ENCODE measurements around the gene UTP4. TPM values are rescaled to one million over a fixed set of nuclear protein-coding genes. Genes with fewer than 3 reads are reported as not detected.
A peak's percentile ranks its signal among the peaks of the same experiment; 100 is the strongest.

The UTP4 gene
- total RNA-seq, 1 experiment from 2014 or later = 125 TPM

DNA sequence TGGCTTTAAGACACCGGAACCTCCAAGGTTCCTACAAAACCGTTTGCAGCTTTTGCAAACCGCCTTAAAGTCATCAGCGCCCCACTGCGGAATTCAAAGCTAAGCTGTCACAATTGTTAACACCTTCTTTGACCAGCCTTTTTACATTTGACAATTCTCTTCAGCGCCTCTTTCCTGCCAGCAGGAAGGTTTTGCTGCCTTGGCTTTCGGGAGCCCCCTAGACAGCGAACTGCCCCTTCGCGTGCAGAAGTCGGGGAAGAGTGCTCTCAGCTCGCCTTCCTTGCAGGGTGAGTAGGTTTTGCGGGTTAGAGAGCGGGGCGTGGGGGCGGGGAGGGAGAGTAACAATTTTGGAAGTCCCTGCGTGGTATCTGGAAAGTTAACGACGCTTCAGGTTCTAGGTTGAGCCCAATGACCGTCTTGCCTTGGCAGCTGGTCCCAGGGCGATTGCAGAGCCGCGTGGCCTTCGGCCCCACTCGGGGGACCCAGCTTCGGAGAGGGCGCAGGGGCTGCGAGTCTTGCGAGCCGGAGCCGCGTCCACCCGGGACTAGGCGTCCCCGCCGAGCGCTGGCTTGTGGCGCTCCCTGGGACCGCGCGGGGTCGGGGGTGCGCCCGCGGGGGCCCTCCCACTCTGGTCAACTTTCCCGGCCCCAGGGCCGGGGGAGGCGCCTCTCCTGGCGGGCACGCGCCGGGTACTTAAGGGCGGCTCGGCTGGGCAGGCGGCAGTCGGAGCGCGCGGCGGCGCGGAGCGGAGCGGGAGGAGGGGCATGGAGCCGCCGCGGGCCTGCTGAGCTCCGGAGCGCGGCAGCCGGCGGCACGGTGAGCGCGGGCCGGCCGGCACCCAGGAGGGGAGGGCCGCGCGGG lies 26.7 kb upstream of the UTP4 start, which contains the start of gene HAS3 (continued):
- TF ChIP-seq, protein P1, sequence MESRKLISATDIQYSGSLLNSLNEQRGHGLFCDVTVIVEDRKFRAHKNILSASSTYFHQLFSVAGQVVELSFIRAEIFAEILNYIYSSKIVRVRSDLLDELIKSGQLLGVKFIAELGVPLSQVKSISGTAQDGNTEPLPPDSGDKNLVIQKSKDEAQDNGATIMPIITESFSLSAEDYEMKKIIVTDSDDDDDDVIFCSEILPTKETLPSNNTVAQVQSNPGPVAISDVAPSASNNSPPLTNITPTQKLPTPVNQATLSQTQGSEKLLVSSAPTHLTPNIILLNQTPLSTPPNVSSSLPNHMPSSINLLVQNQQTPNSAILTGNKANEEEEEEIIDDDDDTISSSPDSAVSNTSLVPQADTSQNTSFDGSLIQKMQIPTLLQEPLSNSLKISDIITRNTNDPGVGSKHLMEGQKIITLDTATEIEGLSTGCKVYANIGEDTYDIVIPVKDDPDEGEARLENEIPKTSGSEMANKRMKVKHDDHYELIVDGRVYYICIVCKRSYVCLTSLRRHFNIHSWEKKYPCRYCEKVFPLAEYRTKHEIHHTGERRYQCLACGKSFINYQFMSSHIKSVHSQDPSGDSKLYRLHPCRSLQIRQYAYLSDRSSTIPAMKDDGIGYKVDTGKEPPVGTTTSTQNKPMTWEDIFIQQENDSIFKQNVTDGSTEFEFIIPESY (IDR thresholded peaks at IDR 0.05; ENCODE audit: extremely low read depth, insufficient replicate concordance, low read length) = no peak
- no peak for TF ChIP-seq ZNF274 (IDR thresholded peaks at IDR 0.05; ENCODE audit: low read depth, low read length)
- TF ChIP-seq JUND (IDR thresholded peaks at IDR 0.05) = no peak

DNA sequence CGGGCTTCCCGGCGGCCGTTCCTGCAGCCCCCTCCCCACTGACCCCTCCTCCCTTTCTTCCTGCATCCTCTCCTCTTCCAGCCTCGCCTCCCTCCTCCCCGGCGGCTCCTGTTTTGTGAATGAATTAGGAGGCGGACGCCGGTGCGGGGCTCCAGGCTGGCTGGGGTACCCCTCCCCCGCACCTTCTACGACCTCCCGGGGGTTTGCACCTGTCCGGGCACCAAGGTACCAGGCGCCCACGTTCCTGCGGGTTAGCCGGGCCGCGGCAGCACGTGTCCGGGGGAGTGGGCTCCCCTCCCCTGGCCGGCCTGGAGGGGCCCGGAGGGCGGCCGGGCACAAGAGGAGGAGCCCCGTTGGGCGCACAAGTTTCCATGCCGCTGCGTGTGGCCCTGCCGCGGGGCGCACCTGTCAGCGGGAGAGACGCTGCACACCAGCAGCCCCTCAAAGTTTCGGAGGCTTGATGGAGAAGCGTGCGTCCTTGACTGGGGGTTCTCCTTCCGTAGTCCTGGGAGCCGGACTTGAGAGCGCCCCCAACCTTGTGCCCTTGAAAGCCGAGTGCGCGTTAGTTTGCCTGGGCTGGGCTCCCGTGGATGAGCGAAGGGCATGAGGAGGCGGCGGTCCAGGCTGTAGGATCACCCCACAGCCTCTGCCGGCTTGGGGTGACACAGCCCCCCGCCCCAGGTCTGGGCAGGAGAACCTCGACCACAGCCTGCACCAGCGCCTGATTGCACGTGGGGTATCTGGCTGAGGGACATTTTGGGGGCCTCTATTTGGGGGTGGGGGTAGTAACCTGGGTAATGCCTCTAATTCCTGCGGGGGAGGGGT lies 25.7 kb upstream of the UTP4 start:
- ChIA-PET POLR2A (interaction anchor here (0.9 to 2.0 kb wide), 10 partner anchors 15 to 183 kb away, joined by 3 to 21 read pairs (median 4); no protein-coding TSS in a partner anchor), CTCF (interaction anchor here (0.8 to 2.0 kb wide), 5 partner anchors 33 to 259 kb away, joined by 4 to 14 read pairs (median 4); no protein-coding TSS in a partner anchor), RAD21 (ENCODE audit: low non-redundant PET in 1 of 2, low total read pairs in 2 of 2, uncharacterized antibody in 2 of 2, unreplicated experiment in 2 of 2) (no interaction called here)
- Histone ChIP-seq H2AFZ (ENCODE audit: low read depth, low read length, poor library complexity, severe bottlenecking) (no peak overlapping the region), H3K4me2 (ENCODE audit: low read length) (peak overlapping the region; percentile 99), H3K9ac (ENCODE audit: low read length) (peak overlapping the region; percentile 91), H3K4me1 (ENCODE audit: control insufficient read depth in 1 of 2, insufficient read depth in 2 of 2, low read length in 2 of 2) (peaks cover 23 to 68% of the 10 kb centered on the region in 2 experiments), H3K27ac (ENCODE audit: low read depth, low read length) (peak overlapping the region; percentile 74), H3K36me3 (ENCODE audit: control insufficient read depth in 1 of 2, insufficient read depth in 2 of 2, low read length in 2 of 2) (peaks cover 22 to 30% of the 10 kb centered on the region in 2 experiments; a peak in 3 of 4 replicates), H4K20me1 (ENCODE audit: insufficient read depth) (peaks cover 13% of the 10 kb centered on the region; the same call in 1 of the 2 replicates), H3K9me3 (ENCODE audit: control insufficient read depth in 1 of 2, insufficient read depth in 1 of 2, low read depth in 1 of 2, low read length in 2 of 2) (no peaks in the 10 kb centered on the region), H3K79me2 (ENCODE audit: insufficient read depth, low read length) (peaks cover 59% of the 10 kb centered on the region), H3K4me3 (replicated peaks in 1 of 2; ENCODE audit: low read depth in 1 of 2, low read length in 2 of 2) (peak overlapping the region; percentile 81 to 90), H3K9me2 (ENCODE audit: insufficient read depth) (no peaks in the 10 kb centered on the region), H3K27me3 (ENCODE audit: insufficient read depth, low read length) (no peaks in the 10 kb centered on the region)
- ATAC-seq (peak; percentile 7), DNase-seq (ENCODE audit: low read depth, low spot score) (no peak)
- TSS peak; percentile 35 for BruUV-seq (replicated peaks)
- intact Hi-C loops (cut with micrococcal nuclease) = loop anchor here (5.0 kb wide), 2 partner anchors 184 to 259 kb away; no protein-coding TSS in a partner anchor
- no peak for TF ChIP-seq CEBPB (IDR thresholded peaks at IDR 0.05; ENCODE audit: low read depth)
- TF ChIP-seq POLR2AphosphoS5 (IDR thresholded peaks at IDR 0.05; ENCODE audit: low read depth, low read length) = no peak; the same call in 1 of the 2 replicates
- no peak for TF ChIP-seq EZH2phosphoT487 (IDR thresholded peaks at IDR 0.05; ENCODE audit: borderline replicate concordance)
- no peak for TF ChIP-seq CBX3 (IDR thresholded peaks at IDR 0.05; ENCODE audit: low read depth)
- TF ChIP-seq SIN3A (IDR thresholded peaks at IDR 0.05; ENCODE audit: low read depth) = peak; percentile 8; the same call in 1 of the 2 replicates
- TF ChIP-seq, protein P2, sequence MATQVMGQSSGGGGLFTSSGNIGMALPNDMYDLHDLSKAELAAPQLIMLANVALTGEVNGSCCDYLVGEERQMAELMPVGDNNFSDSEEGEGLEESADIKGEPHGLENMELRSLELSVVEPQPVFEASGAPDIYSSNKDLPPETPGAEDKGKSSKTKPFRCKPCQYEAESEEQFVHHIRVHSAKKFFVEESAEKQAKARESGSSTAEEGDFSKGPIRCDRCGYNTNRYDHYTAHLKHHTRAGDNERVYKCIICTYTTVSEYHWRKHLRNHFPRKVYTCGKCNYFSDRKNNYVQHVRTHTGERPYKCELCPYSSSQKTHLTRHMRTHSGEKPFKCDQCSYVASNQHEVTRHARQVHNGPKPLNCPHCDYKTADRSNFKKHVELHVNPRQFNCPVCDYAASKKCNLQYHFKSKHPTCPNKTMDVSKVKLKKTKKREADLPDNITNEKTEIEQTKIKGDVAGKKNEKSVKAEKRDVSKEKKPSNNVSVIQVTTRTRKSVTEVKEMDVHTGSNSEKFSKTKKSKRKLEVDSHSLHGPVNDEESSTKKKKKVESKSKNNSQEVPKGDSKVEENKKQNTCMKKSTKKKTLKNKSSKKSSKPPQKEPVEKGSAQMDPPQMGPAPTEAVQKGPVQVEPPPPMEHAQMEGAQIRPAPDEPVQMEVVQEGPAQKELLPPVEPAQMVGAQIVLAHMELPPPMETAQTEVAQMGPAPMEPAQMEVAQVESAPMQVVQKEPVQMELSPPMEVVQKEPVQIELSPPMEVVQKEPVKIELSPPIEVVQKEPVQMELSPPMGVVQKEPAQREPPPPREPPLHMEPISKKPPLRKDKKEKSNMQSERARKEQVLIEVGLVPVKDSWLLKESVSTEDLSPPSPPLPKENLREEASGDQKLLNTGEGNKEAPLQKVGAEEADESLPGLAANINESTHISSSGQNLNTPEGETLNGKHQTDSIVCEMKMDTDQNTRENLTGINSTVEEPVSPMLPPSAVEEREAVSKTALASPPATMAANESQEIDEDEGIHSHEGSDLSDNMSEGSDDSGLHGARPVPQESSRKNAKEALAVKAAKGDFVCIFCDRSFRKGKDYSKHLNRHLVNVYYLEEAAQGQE (IDR thresholded peaks at IDR 0.05; ENCODE audit: low read depth) = no peak
- TF ChIP-seq TCF7L2 (IDR thresholded peaks at IDR 0.05; ENCODE audit: borderline replicate concordance, extremely low read depth, insufficient read depth, insufficient read length) = no peak
- no peak for TF ChIP-seq EGR1 (IDR thresholded peaks at IDR 0.05; ENCODE audit: low read depth)
- TF ChIP-seq, protein P3, sequence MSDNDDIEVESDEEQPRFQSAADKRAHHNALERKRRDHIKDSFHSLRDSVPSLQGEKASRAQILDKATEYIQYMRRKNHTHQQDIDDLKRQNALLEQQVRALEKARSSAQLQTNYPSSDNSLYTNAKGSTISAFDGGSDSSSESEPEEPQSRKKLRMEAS (IDR thresholded peaks at IDR 0.05) = 0 out of 2 replicates have a peak, but pooled peaks have one; percentile 8
- no peak for TF ChIP-seq FOSL1 (IDR thresholded peaks at IDR 0.05; ENCODE audit: low read depth)
- TF ChIP-seq EZH2 (IDR thresholded peaks at IDR 0.05) = no peak
- no peak for TF ChIP-seq POLR2A (IDR thresholded peaks at IDR 0.05; ENCODE audit: borderline replicate concordance, extremely low read depth, insufficient read depth, insufficient read length)
- TF ChIP-seq RAD21 (IDR thresholded peaks at IDR 0.05; ENCODE audit: low read depth) = no peak
- no peak for TF ChIP-seq JUND (IDR thresholded peaks at IDR 0.05)
- TF ChIP-seq, protein P4, sequence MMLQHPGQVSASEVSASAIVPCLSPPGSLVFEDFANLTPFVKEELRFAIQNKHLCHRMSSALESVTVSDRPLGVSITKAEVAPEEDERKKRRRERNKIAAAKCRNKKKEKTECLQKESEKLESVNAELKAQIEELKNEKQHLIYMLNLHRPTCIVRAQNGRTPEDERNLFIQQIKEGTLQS (IDR thresholded peaks at IDR 0.05) = no peak

Measured in HCT116 (cell line).